GM10248 (cell line): ENCODE measurements around the gene MYL7.

ENCODE experiments used
- CTCF ChIA-PET: fragments of 300-600 bp; sonication (Branson Sonifier 250); formaldehyde crosslinking; extraction: SDS; loops from one replicate; lab custom pipeline; 2021; ENCODE audit warnings: antibody characterized with exemption; lab: Yijun Ruan, JAX
- POLR2A ChIA-PET: fragments of 350-650 bp; sonication (Branson Sonifier 250); formaldehyde crosslinking; extraction: SDS; loops from one replicate; lab custom pipeline; 2020; ENCODE audit warnings: antibody characterized with exemption; lab: Yijun Ruan, JAX
- DNase-seq: peaks from one replicate; pipeline ENCODE4 v3.0.0; 2012; ENCODE audit errors: extremely low spot score
- CTCF ChIP-seq: IDR thresholded peaks from 2 replicates; pipeline ENCODE4 v1.5.1; 2012; ENCODE audit warnings: mild to moderate bottlenecking, low read depth; ENCODE audit errors: extremely low read depth, missing control alignments, control extremely low read depth

MYL7 gene

GRCh38 chr7:44112997-44113763 lies 28.0 kb downstream of the MYL7 start:
- ChIA-PET CTCF (no interaction called here), POLR2A (no interaction called here)
- no peak for TF ChIP-seq CTCF
- DNase-seq: no peak

- DNase-seq: no peak
- TF ChIP-seq CTCF: no peak
- ChIA-PET POLR2A (no interaction called here), CTCF (interaction anchor here (0.9 kb wide), 1 partner anchor 14 kb away, joined by 3 read pairs; no protein-coding TSS in a partner anchor)
Observed at GRCh38 chr7:44112231-44112996, 28.7 kb downstream of the MYL7 start.

- CTCF ChIA-PET: interaction anchor here (0.9 to 1.5 kb wide), 2 partner anchors 10 to 14 kb away, joined by 3 to 4 read pairs; no protein-coding TSS in a partner anchor
- POLR2A ChIA-PET: no interaction called here
- no peak for TF ChIP-seq CTCF
- no peak for DNase-seq
Observed at GRCh38 chr7:44111761-44112160, 29.4 kb downstream of the MYL7 start.

GRCh38 chr7:44110719-44111635 lies 30.2 kb downstream of the MYL7 start:
- no peak for TF ChIP-seq CTCF
- no peak for DNase-seq
- CTCF ChIA-PET: interaction anchor here (1.3 to 2.0 kb wide), 3 partner anchors 10 to 26 kb away, joined by 3 to 7 read pairs (median 4); no protein-coding TSS in a partner anchor
- POLR2A ChIA-PET: interaction anchor here (0.9 kb wide), 1 partner anchor 12 kb away, joined by 3 read pairs; the partner anchor contains the start of gene POLD2

GRCh38 chr7:44109991-44110390 lies 31.1 kb downstream of the MYL7 start:
- ChIA-PET POLR2A (no interaction called here), CTCF (interaction anchor here (1.0 to 2.0 kb wide), 3 partner anchors 12 to 132 kb away, joined by 3 to 7 read pairs (median 3); no protein-coding TSS in a partner anchor)
- DNase-seq: no peak
- no peak for TF ChIP-seq CTCF
